ENCODE results near the gene ZDHHC18.

The ZDHHC18 gene

DNA sequence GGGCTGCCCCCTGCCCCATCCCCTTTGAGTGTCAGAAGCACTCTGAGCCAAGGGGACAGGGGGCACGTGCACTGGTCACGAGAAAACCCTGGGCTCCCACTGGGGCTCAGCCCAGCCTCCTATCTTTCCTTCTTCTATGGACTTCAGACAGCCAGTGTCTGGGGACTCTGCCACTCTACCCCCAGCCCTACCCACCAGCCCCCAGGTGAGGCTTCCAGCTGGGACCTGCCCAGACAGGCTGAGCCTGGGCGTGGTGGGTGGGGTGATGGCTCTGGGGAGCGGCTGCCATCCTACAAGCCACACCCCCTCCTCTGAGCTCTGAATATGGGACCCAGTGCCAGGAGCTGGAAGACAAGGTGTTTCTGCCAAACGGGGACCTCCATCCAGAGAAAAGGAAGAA lies 28.4 kb downstream of the ZDHHC18 start:
- no peak for DNase-seq (ENCODE audit: low read depth)
- no peak overlapping the region for H3K4me3 ChIP-seq (ENCODE audit: low read depth, low read length)
- TF ChIP-seq, protein P1, sequence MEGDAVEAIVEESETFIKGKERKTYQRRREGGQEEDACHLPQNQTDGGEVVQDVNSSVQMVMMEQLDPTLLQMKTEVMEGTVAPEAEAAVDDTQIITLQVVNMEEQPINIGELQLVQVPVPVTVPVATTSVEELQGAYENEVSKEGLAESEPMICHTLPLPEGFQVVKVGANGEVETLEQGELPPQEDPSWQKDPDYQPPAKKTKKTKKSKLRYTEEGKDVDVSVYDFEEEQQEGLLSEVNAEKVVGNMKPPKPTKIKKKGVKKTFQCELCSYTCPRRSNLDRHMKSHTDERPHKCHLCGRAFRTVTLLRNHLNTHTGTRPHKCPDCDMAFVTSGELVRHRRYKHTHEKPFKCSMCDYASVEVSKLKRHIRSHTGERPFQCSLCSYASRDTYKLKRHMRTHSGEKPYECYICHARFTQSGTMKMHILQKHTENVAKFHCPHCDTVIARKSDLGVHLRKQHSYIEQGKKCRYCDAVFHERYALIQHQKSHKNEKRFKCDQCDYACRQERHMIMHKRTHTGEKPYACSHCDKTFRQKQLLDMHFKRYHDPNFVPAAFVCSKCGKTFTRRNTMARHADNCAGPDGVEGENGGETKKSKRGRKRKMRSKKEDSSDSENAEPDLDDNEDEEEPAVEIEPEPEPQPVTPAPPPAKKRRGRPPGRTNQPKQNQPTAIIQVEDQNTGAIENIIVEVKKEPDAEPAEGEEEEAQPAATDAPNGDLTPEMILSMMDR (IDR thresholded peaks at IDR 0.05; ENCODE audit: insufficient read depth, low read depth, low read length, missing control alignments): no peak

DNA sequence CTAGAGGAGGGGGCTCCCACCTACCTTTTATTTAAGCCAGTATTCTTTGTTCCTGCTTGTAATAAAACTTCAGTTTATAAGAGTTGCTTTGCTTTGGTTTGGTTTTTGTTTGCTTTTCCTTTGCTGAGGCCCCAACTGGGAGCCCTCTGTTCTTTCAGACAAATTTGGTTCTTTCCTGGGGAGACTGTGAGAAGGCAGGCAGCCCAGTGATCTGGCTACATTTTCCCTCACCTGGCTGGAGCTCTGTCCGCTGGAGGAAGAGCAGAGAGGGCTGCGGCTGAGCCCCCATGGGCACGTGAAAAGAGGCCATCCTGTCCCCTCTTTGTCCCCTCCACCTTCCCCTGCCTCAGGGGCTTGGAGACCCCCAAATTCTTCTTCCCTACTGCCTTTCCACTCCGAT lies 29.1 kb downstream of the ZDHHC18 start:
- TF ChIP-seq, protein P1 (IDR thresholded peaks at IDR 0.05; ENCODE audit: insufficient read depth, low read depth, low read length, missing control alignments): no peak
- H3K4me3 ChIP-seq (ENCODE audit: low read depth, low read length): no peak overlapping the region
- no peak for DNase-seq (ENCODE audit: low read depth)

DNA sequence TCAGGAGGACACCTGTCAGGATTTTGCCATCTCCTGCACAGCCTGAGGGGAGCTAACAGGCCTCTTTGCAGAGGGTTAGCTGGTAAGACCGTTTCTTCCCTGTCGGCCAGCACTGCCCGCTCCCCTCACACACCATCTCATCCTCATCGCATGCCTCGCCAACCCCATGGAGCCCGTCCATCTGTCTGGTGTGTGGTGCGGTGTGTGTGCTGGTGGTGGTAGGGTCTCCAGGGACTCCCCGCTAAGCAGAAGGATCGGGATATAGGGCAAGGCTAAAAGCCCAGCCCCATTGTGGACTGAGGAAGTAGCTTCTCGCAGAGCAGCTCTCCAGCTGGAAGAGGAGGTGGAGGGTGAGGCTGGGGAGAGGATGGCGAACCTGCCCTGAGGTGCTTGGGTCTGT lies 29.7 kb downstream of the ZDHHC18 start:
- no peak for DNase-seq (ENCODE audit: low read depth)
- TF ChIP-seq, protein P1 (IDR thresholded peaks at IDR 0.05; ENCODE audit: insufficient read depth, low read depth, low read length, missing control alignments): no peak
- no peak overlapping the region for H3K4me3 ChIP-seq (ENCODE audit: low read depth, low read length)

DNA sequence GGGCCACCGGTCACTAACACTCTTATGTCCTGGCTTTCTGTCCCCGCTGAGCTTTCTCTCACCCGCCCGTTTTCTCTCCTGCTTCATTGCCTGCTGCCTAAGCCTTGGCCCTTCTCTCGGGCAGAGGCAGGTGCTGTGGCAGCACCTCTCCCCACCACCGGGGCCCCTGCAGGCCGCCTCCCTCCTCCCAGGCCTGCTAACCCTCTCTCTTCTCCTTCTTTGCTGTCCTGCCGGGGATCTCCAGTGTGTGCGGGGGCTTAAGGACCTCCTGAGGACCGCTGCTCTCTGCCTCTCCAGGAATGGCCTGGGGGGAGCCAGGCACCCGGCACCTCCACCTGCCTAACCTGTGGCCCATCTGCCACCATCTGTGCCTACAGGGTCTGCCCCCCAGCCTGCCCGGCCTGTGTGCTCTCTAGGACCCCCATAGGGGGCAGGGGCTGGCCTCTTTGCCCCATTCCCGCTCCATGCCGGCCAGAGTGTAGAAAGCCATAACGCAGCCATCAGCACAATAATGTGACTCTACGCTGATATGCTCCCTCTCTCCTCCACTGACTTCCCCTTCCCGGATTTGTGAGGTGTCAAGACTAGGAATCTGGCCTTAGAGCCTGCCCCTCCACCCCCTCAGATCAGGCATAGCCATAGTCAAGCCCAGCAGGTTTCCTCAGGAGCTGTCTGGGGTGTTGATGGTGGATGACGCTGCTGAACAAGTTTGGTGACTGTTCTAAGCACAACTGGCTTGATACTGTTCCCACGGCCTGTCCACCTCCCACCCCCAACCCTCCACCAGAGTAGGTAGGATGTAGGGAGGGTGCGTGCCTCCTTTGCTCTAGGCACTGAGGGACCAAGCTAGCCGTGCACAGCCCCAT lies 30.3 kb downstream of the ZDHHC18 start:
- DNase-seq (ENCODE audit: low read depth): no peak
- TF ChIP-seq, protein P1 (IDR thresholded peaks at IDR 0.05; ENCODE audit: insufficient read depth, low read depth, low read length, missing control alignments): no peak
- H3K4me3 ChIP-seq (ENCODE audit: low read depth, low read length): no peak overlapping the region

DNA sequence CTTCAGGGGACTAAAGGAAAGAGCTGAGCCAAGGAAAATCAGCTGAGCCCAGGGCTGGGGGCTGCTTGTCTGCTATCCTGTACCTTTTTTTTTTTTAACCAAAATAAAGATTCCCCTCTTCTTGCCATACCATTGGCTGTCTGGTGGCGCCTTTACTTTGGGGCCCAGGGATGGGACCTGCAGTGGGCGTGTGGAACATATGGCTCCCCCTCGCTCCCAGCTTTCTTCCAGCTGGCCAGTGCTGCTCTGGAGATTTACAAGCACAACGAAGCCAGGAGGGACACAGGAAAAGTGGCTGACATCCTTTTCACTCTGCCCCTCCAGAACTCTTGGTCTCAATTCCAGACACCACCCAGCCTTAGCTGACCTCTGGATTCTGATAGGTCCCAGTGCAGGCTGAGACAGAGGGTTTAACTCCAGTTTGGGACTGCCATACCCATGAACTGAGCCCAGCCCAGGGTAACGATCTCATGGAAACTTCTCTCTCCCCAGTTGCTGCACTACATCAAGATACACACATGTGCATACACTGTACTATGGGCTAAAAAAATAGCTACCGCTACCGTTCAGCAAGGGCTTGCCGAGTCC lies 31.1 kb downstream of the ZDHHC18 start:
- no peak for DNase-seq (ENCODE audit: low read depth)
- no peak overlapping the region for H3K4me3 ChIP-seq (ENCODE audit: low read depth, low read length)
- TF ChIP-seq, protein P1 (IDR thresholded peaks at IDR 0.05; ENCODE audit: insufficient read depth, low read depth, low read length, missing control alignments): no peak

DNA sequence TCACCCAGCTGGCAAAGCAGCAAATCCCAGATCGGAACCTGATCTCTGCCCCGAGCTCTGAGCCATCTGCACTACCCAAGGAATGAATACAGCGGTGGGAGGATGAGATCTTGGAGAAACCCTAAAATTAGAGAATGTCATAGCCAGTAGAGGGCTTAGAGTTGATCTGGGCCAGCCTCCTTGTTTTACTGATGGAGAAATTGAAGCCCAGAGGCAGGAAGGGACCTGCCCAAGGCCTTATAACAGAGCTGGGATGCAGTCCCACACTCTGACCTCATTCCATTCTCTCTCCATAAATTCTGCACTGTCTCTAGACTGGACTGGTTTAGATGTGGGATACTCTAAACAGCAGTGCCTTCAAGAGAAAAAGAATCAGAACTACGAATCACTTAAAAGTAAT lies 31.7 kb downstream of the ZDHHC18 start:
- DNase-seq (ENCODE audit: low read depth): no peak
- H3K4me3 ChIP-seq (ENCODE audit: low read depth, low read length): no peak overlapping the region
- TF ChIP-seq, protein P1 (IDR thresholded peaks at IDR 0.05; ENCODE audit: insufficient read depth, low read depth, low read length, missing control alignments): no peak
